HG03103 (cell line): ENCODE results near the gene VPS13C.

Experiments used
- ATAC-seq: cut with Tn5 transposase; IDR thresholded peaks from one replicate; pipeline ENCODE4 v1.9.1; 2021; ENCODE audit warnings: low read depth; ENCODE audit not compliant: unreplicated experiment

Gene VPS13C

DNA sequence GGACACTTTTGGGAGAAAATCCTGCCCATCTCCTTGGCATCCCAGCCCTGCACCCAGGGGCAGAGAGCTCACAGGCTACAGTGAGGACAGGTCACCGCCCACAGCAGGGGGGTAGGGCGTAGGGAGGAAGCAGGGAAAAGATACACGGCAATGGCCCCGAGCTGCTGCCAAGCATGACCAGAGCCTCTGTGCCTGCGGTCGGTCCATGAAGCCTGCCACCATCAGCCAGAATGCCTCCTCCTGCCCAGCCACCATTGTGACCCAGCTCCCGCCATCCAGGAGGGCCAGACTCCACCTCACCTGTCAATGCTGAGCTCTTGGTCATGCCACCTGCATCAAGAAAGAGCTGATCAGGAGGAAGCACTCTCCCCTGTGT lies 230.7 kb downstream of the VPS13C start:
- no peak for ATAC-seq

DNA sequence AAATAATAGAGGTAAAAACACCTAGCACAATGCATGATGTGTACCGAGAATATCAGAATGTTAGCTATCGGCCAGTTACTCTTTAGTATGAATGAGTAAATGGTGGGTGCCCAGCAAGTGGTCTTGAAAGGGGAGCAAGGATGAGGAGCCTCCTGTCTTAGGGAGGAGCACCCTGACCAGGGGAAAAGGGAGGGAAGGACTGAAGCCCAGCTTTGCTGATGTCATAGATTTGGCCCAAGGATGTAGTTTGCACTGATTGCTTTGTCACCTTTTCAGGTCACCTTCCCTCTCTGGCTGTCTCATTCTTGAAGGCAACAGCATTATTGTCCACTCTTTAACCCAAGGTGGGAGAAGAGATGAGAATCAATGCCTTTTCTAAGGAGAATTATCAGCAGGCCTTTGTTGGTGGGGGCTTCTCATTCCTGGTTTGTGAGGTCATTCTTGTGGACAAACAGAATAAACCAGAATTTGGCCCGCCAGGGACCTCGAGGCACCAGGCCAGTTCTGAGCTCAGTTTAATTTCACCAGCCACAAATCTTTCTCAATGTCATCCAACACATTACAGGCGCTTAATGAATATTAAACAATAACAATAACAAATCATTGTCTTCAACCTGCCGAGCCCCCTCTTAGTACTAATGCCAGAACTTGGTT lies 231.3 kb downstream of the VPS13C start:
- ATAC-seq: no peak

DNA sequence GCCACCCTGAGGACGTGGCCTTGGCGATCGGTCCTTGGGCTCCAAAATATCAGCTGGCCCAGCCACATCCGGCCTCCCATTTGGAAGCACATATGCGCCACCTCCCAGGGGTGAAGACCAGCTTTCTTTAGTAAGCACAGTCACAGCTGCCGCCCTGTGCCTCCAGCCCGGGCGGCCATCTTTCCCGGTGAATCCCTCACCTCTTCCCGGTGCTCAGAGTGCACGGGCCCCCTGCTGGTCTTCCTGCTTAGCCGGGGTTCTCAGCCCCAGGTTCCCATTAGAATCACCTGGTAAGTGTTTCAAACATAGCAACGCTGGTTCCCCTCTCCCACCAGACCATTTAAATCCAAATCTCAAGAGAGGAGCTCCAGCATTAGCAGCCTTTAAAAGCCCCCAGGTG lies 232.2 kb downstream of the VPS13C start:
- no peak for ATAC-seq

GRCh38 chr15:61827131-61827530 lies 233.1 kb downstream of the VPS13C start:
- ATAC-seq: no peak

GRCh38 chr15:61824291-61824690 lies 236.0 kb downstream of the VPS13C start:
- no peak for ATAC-seq

GRCh38 chr15:61822511-61822910 lies 237.7 kb downstream of the VPS13C start:
- ATAC-seq: no peak

- ATAC-seq: no peak
Observed at GRCh38 chr15:61820951-61821350, 239.3 kb downstream of the VPS13C start.

- ATAC-seq: no peak
Observed at GRCh38 chr15:61820212-61820611, 240.0 kb downstream of the VPS13C start.

- ATAC-seq: no peak
Observed at GRCh38 chr15:61819386-61819785, 240.9 kb downstream of the VPS13C start.

DNA sequence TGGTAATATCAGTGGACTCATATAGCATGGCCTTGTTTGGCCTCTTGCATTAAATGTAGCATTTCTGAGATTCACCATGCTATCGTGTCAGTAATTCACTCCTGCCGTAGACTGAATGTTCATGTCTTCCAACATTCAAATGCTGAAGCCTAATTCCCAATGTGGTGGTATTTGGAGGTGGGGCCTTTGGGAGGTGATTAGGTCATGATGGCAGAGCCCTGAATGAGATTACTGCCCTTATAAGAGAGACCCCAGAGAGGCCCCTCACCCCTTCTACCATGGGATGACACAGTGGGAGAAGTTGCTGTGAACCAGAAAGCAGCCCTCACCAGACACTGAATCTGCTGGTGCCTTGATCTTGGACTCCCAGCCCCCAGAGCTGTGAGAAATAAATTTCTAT lies 241.4 kb downstream of the VPS13C start:
- no peak for ATAC-seq

- no peak for ATAC-seq
Observed at GRCh38 chr15:61816856-61817255, 243.4 kb downstream of the VPS13C start.

DNA sequence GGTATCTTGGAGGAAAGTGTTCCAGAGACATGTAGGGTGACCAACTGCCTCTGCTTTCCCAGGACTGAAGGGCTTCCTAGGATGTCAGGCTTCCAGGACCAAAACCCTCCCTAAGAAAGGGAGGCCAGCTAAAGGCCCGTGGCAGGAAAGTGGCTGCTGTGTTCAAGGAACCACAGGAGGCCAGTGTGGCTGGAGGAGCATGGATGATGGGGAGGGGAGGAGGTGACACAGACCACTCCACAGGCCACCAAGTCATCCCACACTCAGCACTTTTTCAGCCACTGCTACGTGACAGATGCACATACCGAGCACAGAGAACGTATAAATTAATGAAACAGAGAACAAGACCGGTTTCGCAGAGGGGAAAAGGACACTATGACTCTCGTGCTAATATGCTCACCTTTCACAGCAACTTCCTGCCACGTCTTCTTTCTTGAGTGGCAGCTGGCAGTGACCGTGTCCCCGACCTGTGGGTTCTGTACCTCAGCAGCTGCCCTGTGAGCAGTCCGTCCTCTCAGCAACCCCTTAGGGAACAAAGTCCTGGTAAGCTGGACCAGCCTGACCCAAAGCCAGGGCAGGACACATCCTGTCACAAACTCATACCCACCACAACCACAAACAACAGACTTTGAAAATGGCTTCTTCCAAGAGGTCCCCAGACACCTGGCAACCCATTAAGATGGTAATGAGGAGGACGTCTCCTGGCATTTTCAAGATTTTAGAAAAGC lies 244.7 kb downstream of the VPS13C start:
- no peak for ATAC-seq

GRCh38 chr15:61812476-61812875 lies 247.8 kb downstream of the VPS13C start:
- no peak for ATAC-seq

GRCh38 chr15:61811952-61812351 lies 248.3 kb downstream of the VPS13C start:
- no peak for ATAC-seq

GRCh38 chr15:61809216-61809615 lies 251.0 kb downstream of the VPS13C start:
- ATAC-seq: no peak

- no peak for ATAC-seq
Observed at GRCh38 chr15:61807281-61807929, 252.8 kb downstream of the VPS13C start.
